ENCODE measurements around the gene TTC39B.

- TF ChIP-seq CTCF (IDR thresholded peaks at IDR 0.05) (no peak), POLR2A (IDR thresholded peaks at IDR 0.05) (no peak)
These were observed 22.6 kb upstream of the TTC39B start for GRCh38 chr9:15329539-15330109.

Data from heart left ventricle (tissue), 13 donors.